H9 (cell line): ENCODE results near the gene RET. TPM values are rescaled to one million over a fixed set of nuclear protein-coding genes. Genes with fewer than 3 reads are reported as not detected.

Experiments
- DNase-seq: peaks from one replicate; pipeline ENCODE4 v3.0.0-alpha.2; 2017
- H2AFZ ChIP-seq: one replicate; pipeline ENCODE4 v1.6.1; 2013; ENCODE audit warnings: mild to moderate bottlenecking, low read length, control low read depth, moderate library complexity
- H2AK5ac ChIP-seq: 2 replicates; pipeline ENCODE4 v1.6.1; 2013; ENCODE audit warnings: low read length, control low read depth, mixed read lengths; ENCODE audit not compliant: insufficient read length
- H2BK120ac ChIP-seq: one replicate; pipeline ENCODE4 v1.6.1; 2013; ENCODE audit warnings: low read depth, mild to moderate bottlenecking, low read length, control low read depth, inconsistent platforms; ENCODE audit not compliant: poor library complexity, severe bottlenecking
- H2BK12ac ChIP-seq: 2 replicates; pipeline ENCODE4 v1.6.1; 2013; ENCODE audit warnings: low read length, control low read depth, mixed read lengths, low read depth; ENCODE audit not compliant: insufficient read length
- H2BK15ac ChIP-seq: 2 replicates; pipeline ENCODE4 v1.6.1; 2013; ENCODE audit warnings: low read depth, low read length, control low read depth
- H2BK20ac ChIP-seq: one replicate; pipeline ENCODE4 v1.6.1; 2013; ENCODE audit warnings: low read depth, mild to moderate bottlenecking, low read length, control low read depth, inconsistent platforms; ENCODE audit not compliant: poor library complexity, severe bottlenecking
- H2BK5ac ChIP-seq: 2 replicates; pipeline ENCODE4 v1.6.1; 2013; ENCODE audit warnings: low read length, control low read depth, mixed read lengths; ENCODE audit not compliant: insufficient read length
- H3K14ac ChIP-seq: 2 replicates; pipeline ENCODE4 v1.6.1; 2013; ENCODE audit warnings: low read length, control low read depth; ENCODE audit not compliant: insufficient read depth
- H3K18ac ChIP-seq: 2 replicates; pipeline ENCODE4 v1.6.1; 2013; ENCODE audit warnings: low read depth, mild to moderate bottlenecking, mixed read lengths, low read length, control low read depth; ENCODE audit not compliant: insufficient read length
- H3K23ac ChIP-seq: 2 replicates; pipeline ENCODE4 v1.6.1; 2013; ENCODE audit warnings: low read length, control low read depth, mixed read lengths, low read depth; ENCODE audit not compliant: insufficient read length
- H3K23me2 ChIP-seq: 2 replicates; pipeline ENCODE4 v1.6.1; 2013; ENCODE audit warnings: low read depth, mild to moderate bottlenecking, mixed read lengths, low read length, control low read depth; ENCODE audit not compliant: insufficient read length, poor library complexity, severe bottlenecking
- H3K27ac ChIP-seq: 2 replicates; pipeline ENCODE4 v1.5.1; 2013; ENCODE audit warnings: low read length, control low read depth, mixed read lengths, low read depth; ENCODE audit not compliant: insufficient read length
- H3K27me3 ChIP-seq: 2 replicates; pipeline ENCODE4 v1.6.1; 2013; ENCODE audit warnings: low read length, control low read depth, inconsistent platforms; ENCODE audit not compliant: insufficient read depth
- H3K4ac ChIP-seq: 2 replicates; pipeline ENCODE4 v1.6.1; 2013; ENCODE audit warnings: low read depth, mild to moderate bottlenecking, control low read depth, inconsistent platforms, low read length, moderate library complexity
- H3K4me1 ChIP-seq: 2 replicates; pipeline ENCODE4 v1.6.1; 2013; ENCODE audit warnings: low read length, control low read depth, inconsistent platforms; ENCODE audit not compliant: insufficient read depth
- H3K4me2 ChIP-seq: 2 replicates; pipeline ENCODE4 v1.6.1; 2013; ENCODE audit warnings: low read length, control low read depth, mixed read lengths; ENCODE audit not compliant: insufficient read length, insufficient read depth
- H3K56ac ChIP-seq: 2 replicates; pipeline ENCODE4 v1.6.1; 2013; ENCODE audit warnings: low read depth, mild to moderate bottlenecking, mixed read lengths, low read length, control low read depth; ENCODE audit not compliant: insufficient read length
- H3K79me1 ChIP-seq: 2 replicates; pipeline ENCODE4 v1.6.1; 2013; ENCODE audit warnings: low read depth, mild to moderate bottlenecking, moderate library complexity, low read length, control low read depth, inconsistent platforms; ENCODE audit not compliant: insufficient read depth, poor library complexity, severe bottlenecking
- H3K79me2 ChIP-seq: 2 replicates; pipeline ENCODE4 v1.6.1; 2013; ENCODE audit warnings: low read length, control low read depth, inconsistent platforms; ENCODE audit not compliant: insufficient read depth
- H3K9ac ChIP-seq: 2 replicates; pipeline ENCODE4 v1.6.1; 2013; ENCODE audit warnings: low read length, control low read depth, mixed read lengths; ENCODE audit not compliant: insufficient read length; ENCODE audit errors: extremely low read depth
- H3K9me3 ChIP-seq: one replicate; pipeline ENCODE4 v1.6.1; 2013; ENCODE audit warnings: low read depth, low read length, inconsistent platforms; ENCODE audit not compliant: control insufficient read depth
- H3T11ph ChIP-seq: one replicate; pipeline ENCODE4 v1.6.1; 2013; ENCODE audit warnings: mild to moderate bottlenecking, low read length, control low read depth, inconsistent platforms
- H4K20me1 ChIP-seq: one replicate; pipeline ENCODE4 v1.6.1; 2013; ENCODE audit not compliant: control insufficient read depth, insufficient read length, insufficient read depth
- H4K5ac ChIP-seq: 2 replicates; pipeline ENCODE4 v1.6.1; 2013; ENCODE audit warnings: low read depth, mild to moderate bottlenecking, mixed read lengths, low read length, control low read depth; ENCODE audit not compliant: insufficient read length
- H4K8ac ChIP-seq: replicated peaks from 2 replicates; pipeline ENCODE4 v1.6.1; 2013; ENCODE audit warnings: low read length, control low read depth, mixed read lengths, low read depth; ENCODE audit not compliant: insufficient read length
- H4K91ac ChIP-seq: 2 replicates; pipeline ENCODE4 v1.6.1; 2013; ENCODE audit warnings: low read depth, mild to moderate bottlenecking, moderate library complexity, mixed read lengths, low read length, control low read depth; ENCODE audit not compliant: insufficient read length
- H3K27ac Mint-ChIP-seq, 3 experiments: 2 replicates in 2 of 3; 3 replicates in 1 of 3; pipeline ENCODE4 v1.8.0; 2020 to 2021; ENCODE audit warnings: mixed read lengths in 3 of 3, mild to moderate bottlenecking in 1 of 3, moderate library complexity in 1 of 3
- H3K27me3 Mint-ChIP-seq: 2 replicates; pipeline ENCODE4 v1.8.0; 2021; ENCODE audit warnings: low read depth, mild to moderate bottlenecking, moderate library complexity, mixed read lengths
- H3K36me3 Mint-ChIP-seq, 3 experiments: 2 replicates in 2 of 3; 3 replicates in 1 of 3; pipeline ENCODE4 v1.8.0; 2020 to 2021; ENCODE audit warnings: low read depth in 3 of 3, mixed read lengths in 3 of 3; ENCODE audit not compliant: insufficient read depth in 1 of 3
- H3K4me1 Mint-ChIP-seq, 2 experiments: 2 replicates each; pipeline ENCODE4 v1.8.0; 2020; ENCODE audit warnings: mixed read lengths in 2 of 2
- H3K4me3 Mint-ChIP-seq, 2 experiments: 2 replicates in 1 of 2; 3 replicates in 1 of 2; pipeline ENCODE4 v1.8.0; 2020 to 2021; ENCODE audit warnings: mild to moderate bottlenecking in 2 of 2, mixed read lengths in 2 of 2, moderate library complexity in 1 of 2
- H3K9me3 Mint-ChIP-seq, 2 experiments: 2 replicates in 1 of 2; 3 replicates in 1 of 2; pipeline ENCODE4 v1.8.0; 2020; ENCODE audit warnings: mild to moderate bottlenecking in 2 of 2, mixed read lengths in 2 of 2, moderate library complexity in 1 of 2
- CTCF ChIP-seq: fragments of 200-600 bp; sonication (generic); conservative IDR thresholded peaks from 3 replicates; pipeline ENCODE4 v1.8.0; 2021; ENCODE audit warnings: antibody characterized with exemption, mild to moderate bottlenecking
- WGBS: extraction: QIAGEN DNeasy Blood & Tissue Kit; methylation state at CpG from one replicate; pipeline ENCODE4 v1.1.7; 2013; ENCODE audit warnings: missing lambda C conversion rate, low lambda C conversion rate, mixed read lengths; ENCODE audit not compliant: insufficient read length; ENCODE audit errors: extremely low coverage; 5-methylcytosine and 5-hydroxymethylcytosine counted together
- total RNA-seq: library from RNA; stranded (reverse); gene quantifications from 2 replicates; pipeline ENCODE4 v1.2.1, GENCODE V29; 2021

RET gene
- total RNA-seq, 1 experiment from 2014 or later: 12.2 TPM

GRCh38 chr10:43066481-43066880 lies 10.4 kb upstream of the RET start:
- WGBS: no CpG with 5 or more reads among the region's 3 CpGs
- Histone ChIP-seq H4K8ac (no peak overlapping the region), H4K20me1 (no peaks in the 10 kb centered on the region), H3K56ac (no peak overlapping the region), H3K4ac (no peak overlapping the region), H3K18ac (no peak overlapping the region), H3K79me1 (no peaks in the 10 kb centered on the region), H3K9me3 (no peaks in the 10 kb centered on the region), H3K27ac (no peak overlapping the region), H2BK5ac (no peak overlapping the region), H3K23me2 (no peaks in the 10 kb centered on the region), H3T11ph (no peak overlapping the region), H3K14ac (no peak overlapping the region; the same call in 1 of the 2 replicates), H2BK120ac (no peak overlapping the region), H3K27me3 (no peaks in the 10 kb centered on the region), H3K79me2 (no peaks in the 10 kb centered on the region), H4K91ac (no peak overlapping the region), H2AFZ (no peak overlapping the region), H3K4me1 (no peaks in the 10 kb centered on the region), H3K23ac (no peak overlapping the region), H2BK20ac (no peak overlapping the region), H2AK5ac (no peak overlapping the region), H2BK15ac (no peak overlapping the region), H2BK12ac (no peak overlapping the region), H3K4me2 (no peak overlapping the region), H4K5ac (no peak overlapping the region), H3K9ac (no peak overlapping the region)
- Mint-ChIP-seq H3K27ac (no peak overlapping the region), H3K4me1 (peaks cover 16 to 17% of the 10 kb centered on the region in 2 experiments), H3K4me3 (no peak overlapping the region), H3K36me3 (no peaks in the 10 kb centered on the region), H3K9me3 (no peaks in the 10 kb centered on the region; a peak in 1 of 5 replicates), H3K27me3 (peaks cover 22% of the 10 kb centered on the region)
- DNase-seq: no peak
- no peak for TF ChIP-seq CTCF
